OCI-LY3 (cell line): ENCODE data around the gene STH.

Experiments
- H2AFZ ChIP-seq: fragments of 200-600, 300-600 bp; shearing (Covaris generic); 2 replicates; pipeline ENCODE4 v1.6.0; 2014; ENCODE audit warnings: antibody characterized with exemption, low read depth, low read length
- H3K27ac ChIP-seq: fragments of 200-600, 300-600 bp; sonication (generic); 2 replicates; pipeline ENCODE4 v1.5.1; 2014; ENCODE audit warnings: mild to moderate bottlenecking, low read length, moderate library complexity, mixed read lengths
- H3K27me3 ChIP-seq: fragments of 200-600, 300-600 bp; sonication (generic); 2 replicates; pipeline ENCODE4 v1.6.1; 2014; ENCODE audit warnings: low read depth, low read length, mixed read lengths
- H3K36me3 ChIP-seq: fragments of 200-600, 300-600 bp; sonication (generic); replicated peaks from 2 replicates; pipeline ENCODE3; 2014; ENCODE audit warnings: low read depth, low read length, mixed read lengths
- H3K4me1 ChIP-seq: fragments of 300-600, 200-600 bp; sonication (generic); 2 replicates; pipeline ENCODE4 v1.6.1; 2014; ENCODE audit warnings: low read length, mixed read lengths
- H3K4me2 ChIP-seq: fragments of 200-600, 300-600 bp; sonication (generic); 2 replicates; pipeline ENCODE4 v1.6.1; 2014; ENCODE audit warnings: low read length, mixed read lengths
- H3K4me3 ChIP-seq: fragments of 300-600, 200-600 bp; sonication (generic); 2 replicates; pipeline ENCODE4 v1.5.1; 2014; ENCODE audit warnings: antibody characterized with exemption, mild to moderate bottlenecking, low read length, moderate library complexity
- H3K79me2 ChIP-seq: fragments of 300-600, 200-600 bp; shearing (Covaris generic); 2 replicates; pipeline ENCODE4 v1.6.1; 2014; ENCODE audit warnings: mild to moderate bottlenecking, low read length, mixed read lengths
- H3K9ac ChIP-seq: fragments of 300-600, 200-600 bp; shearing (Covaris generic); 2 replicates; pipeline ENCODE4 v1.6.0; 2014; ENCODE audit warnings: mild to moderate bottlenecking, low read length, moderate library complexity
- H3K9me3 ChIP-seq: fragments of 200-600, 300-600 bp; shearing (Covaris generic); 2 replicates; pipeline ENCODE4 v1.6.1; 2014; ENCODE audit warnings: low read length, mixed read lengths; ENCODE audit not compliant: insufficient read depth
- H4K20me1 ChIP-seq: fragments of 200-600, 300-600 bp; sonication (generic); 2 replicates; pipeline ENCODE4 v1.6.1; 2016; ENCODE audit warnings: low read length, mixed read lengths; ENCODE audit not compliant: insufficient read depth
- EZH2phosphoT487 ChIP-seq: fragments of 200-600 bp; shearing (Covaris generic); IDR thresholded peaks from 2 replicates; pipeline ENCODE4 v1.6.1; 2018; ENCODE audit warnings: antibody characterized with exemption, mixed run types, low read depth
- TF ChIP-seq, protein P1 (sequence below): fragments of 200-600, 300-600 bp; sonication (generic); IDR thresholded peaks from 2 replicates; pipeline ENCODE4 v1.5.1; 2014; ENCODE audit warnings: antibody characterized with exemption, low read length, low read depth

STH gene

DNA sequence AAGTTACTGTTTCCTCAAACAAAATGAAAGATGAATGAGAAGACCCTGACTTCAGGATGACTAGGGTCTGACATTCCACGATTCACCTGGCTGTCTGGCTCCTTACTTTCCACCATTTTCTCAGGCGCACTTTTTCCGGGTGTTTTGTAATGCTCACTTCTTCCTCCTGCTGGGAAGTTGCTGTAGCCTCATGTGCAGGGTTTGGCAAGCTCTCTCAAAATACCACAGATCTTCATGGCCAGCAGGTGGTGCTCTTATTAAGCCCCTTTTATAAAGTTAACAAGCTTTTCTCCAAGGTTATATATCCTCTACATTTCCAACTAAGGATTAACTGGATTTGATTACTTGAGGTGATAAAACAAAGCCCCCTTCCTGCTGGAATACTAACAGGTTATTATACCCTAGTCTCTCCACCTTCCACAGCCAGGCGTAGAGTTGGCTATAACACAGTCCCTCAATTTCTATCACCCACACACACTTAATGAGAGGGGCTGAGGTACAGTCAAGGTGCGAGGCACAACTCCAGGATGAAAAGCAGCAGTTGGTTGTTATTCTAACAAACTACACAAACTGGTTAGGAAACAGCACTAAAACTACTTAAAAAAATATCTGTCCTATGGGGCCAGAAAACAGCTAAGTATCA lies 45.4 kb downstream of the STH start:
- Histone ChIP-seq H4K20me1 (peaks cover 7% of the 10 kb centered on the region; the same call in 1 of the 2 replicates), H3K9me3 (no peaks in the 10 kb centered on the region), H3K4me2 (no peak overlapping the region), H3K79me2 (no peaks in the 10 kb centered on the region), H3K9ac (no peak overlapping the region), H3K27ac (no peak overlapping the region), H3K36me3 (peaks cover 62% of the 10 kb centered on the region), H2AFZ (no peak overlapping the region), H3K4me1 (no peaks in the 10 kb centered on the region), H3K27me3 (no peaks in the 10 kb centered on the region), H3K4me3 (no peak overlapping the region)
- TF ChIP-seq, protein P1, sequence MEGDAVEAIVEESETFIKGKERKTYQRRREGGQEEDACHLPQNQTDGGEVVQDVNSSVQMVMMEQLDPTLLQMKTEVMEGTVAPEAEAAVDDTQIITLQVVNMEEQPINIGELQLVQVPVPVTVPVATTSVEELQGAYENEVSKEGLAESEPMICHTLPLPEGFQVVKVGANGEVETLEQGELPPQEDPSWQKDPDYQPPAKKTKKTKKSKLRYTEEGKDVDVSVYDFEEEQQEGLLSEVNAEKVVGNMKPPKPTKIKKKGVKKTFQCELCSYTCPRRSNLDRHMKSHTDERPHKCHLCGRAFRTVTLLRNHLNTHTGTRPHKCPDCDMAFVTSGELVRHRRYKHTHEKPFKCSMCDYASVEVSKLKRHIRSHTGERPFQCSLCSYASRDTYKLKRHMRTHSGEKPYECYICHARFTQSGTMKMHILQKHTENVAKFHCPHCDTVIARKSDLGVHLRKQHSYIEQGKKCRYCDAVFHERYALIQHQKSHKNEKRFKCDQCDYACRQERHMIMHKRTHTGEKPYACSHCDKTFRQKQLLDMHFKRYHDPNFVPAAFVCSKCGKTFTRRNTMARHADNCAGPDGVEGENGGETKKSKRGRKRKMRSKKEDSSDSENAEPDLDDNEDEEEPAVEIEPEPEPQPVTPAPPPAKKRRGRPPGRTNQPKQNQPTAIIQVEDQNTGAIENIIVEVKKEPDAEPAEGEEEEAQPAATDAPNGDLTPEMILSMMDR, result peak; percentile 82
- TF ChIP-seq EZH2phosphoT487, result no peak

DNA sequence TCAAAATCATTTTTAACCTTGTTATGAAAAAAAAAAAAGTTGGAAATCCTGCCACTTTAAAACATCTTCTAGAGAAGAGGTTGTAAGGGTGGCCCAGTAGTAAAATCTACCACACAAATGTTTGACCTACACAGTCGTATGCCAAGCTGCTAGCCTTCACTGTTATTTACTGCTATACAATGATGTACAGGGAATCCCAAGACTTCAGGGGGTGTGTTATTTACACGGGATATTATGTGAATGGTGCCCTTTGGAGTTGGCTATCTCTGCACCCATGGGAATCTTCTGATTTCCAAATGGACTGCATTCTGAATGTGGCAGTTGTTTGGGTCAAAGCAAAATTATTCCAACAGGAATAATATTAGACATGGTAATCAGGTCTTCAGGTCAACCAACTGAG lies 45.9 kb downstream of the STH start:
- Histone ChIP-seq H3K27ac (no peak overlapping the region), H3K79me2 (no peaks in the 10 kb centered on the region), H3K36me3 (peaks cover 60% of the 10 kb centered on the region)

DNA sequence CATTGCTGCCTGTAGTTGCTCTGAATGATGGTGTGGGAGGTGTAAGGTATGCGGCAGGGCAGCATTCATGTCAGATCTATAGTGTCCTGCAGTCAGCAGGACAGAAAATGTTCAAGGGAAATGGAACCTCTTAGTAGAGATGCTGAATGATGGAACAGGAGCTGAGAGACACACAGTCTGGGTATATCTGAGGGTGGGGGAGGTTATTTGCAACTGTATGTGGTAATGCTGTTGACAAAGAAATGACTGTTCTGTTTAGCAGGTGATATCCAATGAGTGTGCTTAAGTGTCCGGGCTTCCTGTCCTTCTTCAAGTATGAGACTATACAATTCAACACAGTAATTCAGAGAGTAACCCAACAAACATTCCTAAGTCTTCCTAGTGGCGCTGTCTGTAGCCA lies 46.6 kb downstream of the STH start:
- Histone ChIP-seq H3K9ac (no peak overlapping the region), H3K36me3 (peaks cover 60% of the 10 kb centered on the region), H4K20me1 (peaks cover 3% of the 10 kb centered on the region; the same call in 1 of the 2 replicates), H3K27ac (no peak overlapping the region), H3K4me2 (no peak overlapping the region), H3K79me2 (no peaks in the 10 kb centered on the region), H3K9me3 (no peaks in the 10 kb centered on the region), H2AFZ (no peak overlapping the region), H3K4me1 (no peaks in the 10 kb centered on the region), H3K27me3 (no peaks in the 10 kb centered on the region), H3K4me3 (no peak overlapping the region)
- TF ChIP-seq, protein P1, result no peak
- no peak for TF ChIP-seq EZH2phosphoT487

More for the DNA sequence above, 45.9 kb downstream of the STH start:
- TF ChIP-seq, protein P1, result no peak
- no peak for TF ChIP-seq EZH2phosphoT487
- H3K9me3 ChIP-seq, result no peaks in the 10 kb centered on the region
- no peak overlapping the region for H3K4me2 ChIP-seq
- H4K20me1 ChIP-seq, result peaks cover 3% of the 10 kb centered on the region; the same call in 1 of the 2 replicates
- H3K27me3 ChIP-seq, result no peaks in the 10 kb centered on the region
- no peaks in the 10 kb centered on the region for H3K4me1 ChIP-seq
- no peak overlapping the region for H3K9ac ChIP-seq
- H2AFZ ChIP-seq, result no peak overlapping the region
- H3K4me3 ChIP-seq, result no peak overlapping the region

DNA sequence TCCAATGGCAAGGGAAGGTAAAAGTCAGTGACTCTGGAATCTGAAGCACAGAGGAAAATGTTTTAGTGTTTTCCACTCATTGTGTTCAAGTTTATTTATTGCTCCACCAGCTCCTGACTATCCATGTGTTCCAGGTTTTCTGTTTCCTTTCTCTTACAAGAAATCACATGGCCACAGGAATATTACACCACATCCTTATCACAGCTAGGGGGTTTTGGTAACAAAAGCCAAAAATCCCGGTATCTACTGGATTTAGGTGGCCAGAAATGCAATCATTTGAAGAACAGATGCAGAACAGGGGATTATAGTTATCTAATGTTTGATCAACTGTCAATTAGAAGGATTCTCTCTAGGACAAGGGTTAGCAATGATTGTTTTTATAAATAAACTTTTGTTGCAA lies 47.9 kb downstream of the STH start:
- Histone ChIP-seq H3K27me3 (no peaks in the 10 kb centered on the region), H3K79me2 (no peaks in the 10 kb centered on the region), H3K4me3 (no peak overlapping the region), H3K27ac (no peak overlapping the region), H2AFZ (no peak overlapping the region), H3K9me3 (no peaks in the 10 kb centered on the region), H3K4me2 (no peak overlapping the region), H3K36me3 (peaks cover 52% of the 10 kb centered on the region), H4K20me1 (peaks cover 3% of the 10 kb centered on the region; the same call in 1 of the 2 replicates), H3K9ac (no peak overlapping the region), H3K4me1 (no peaks in the 10 kb centered on the region)
- TF ChIP-seq, protein P1, result no peak
- TF ChIP-seq EZH2phosphoT487, result no peak
